DOHH2 (cell line): ENCODE results near the gene IL11.

Experiments used
- H3F3A ChIP-seq: fragments of 200-600 bp; sonication (generic), shearing (Covaris generic); 2 replicates; pipeline ENCODE4 v1.6.0; 2016; ENCODE audit warnings: antibody characterized with exemption, mild to moderate bottlenecking; ENCODE audit not compliant: control insufficient read depth, insufficient read depth
- H3K27ac ChIP-seq: fragments of 200-600 bp; sonication (generic); 2 replicates; pipeline ENCODE4 v1.5.1; 2014; ENCODE audit warnings: low read depth, mild to moderate bottlenecking, low read length, moderate library complexity
- H3K27me3 ChIP-seq: fragments of 200-600 bp; sonication (generic); 2 replicates; pipeline ENCODE4 v1.6.1; 2014; ENCODE audit warnings: mild to moderate bottlenecking, low read length, mixed read lengths; ENCODE audit not compliant: control insufficient read depth
- H3K36me3 ChIP-seq: fragments of 200-600 bp; sonication (generic); 2 replicates; pipeline ENCODE4 v1.6.1; 2014; ENCODE audit warnings: mild to moderate bottlenecking, low read length, moderate library complexity, mixed read lengths; ENCODE audit not compliant: control insufficient read depth
- H3K4me1 ChIP-seq: fragments of 200-600 bp; sonication (generic); 2 replicates; pipeline ENCODE4 v1.6.1; 2014; ENCODE audit warnings: mild to moderate bottlenecking, low read length, mixed read lengths; ENCODE audit not compliant: control insufficient read depth
- H3K4me2 ChIP-seq: fragments of 200-600 bp; sonication (generic); 2 replicates; pipeline ENCODE4 v1.6.0; 2014; ENCODE audit warnings: mild to moderate bottlenecking, low read length, moderate library complexity
- H3K4me3 ChIP-seq: fragments of 200-600 bp; sonication (generic); 2 replicates; pipeline ENCODE4 v1.5.1; 2014; ENCODE audit warnings: mild to moderate bottlenecking, low read length, mixed read lengths
- H3K79me2 ChIP-seq: fragments of 200-600 bp; sonication (generic); 2 replicates; pipeline ENCODE4 v1.6.1; 2014; ENCODE audit warnings: mild to moderate bottlenecking, low read length, mixed read lengths; ENCODE audit not compliant: control insufficient read depth
- H3K9me2 ChIP-seq: fragments of 200-600 bp; sonication (generic); replicated peaks from 2 replicates; pipeline ENCODE4 v1.6.1; 2014; ENCODE audit warnings: mild to moderate bottlenecking, low read length, mixed read lengths; ENCODE audit not compliant: control insufficient read depth
- H3K9me3 ChIP-seq: fragments of 200-600 bp; sonication (generic); 2 replicates; pipeline ENCODE4 v1.6.1; 2014; ENCODE audit warnings: antibody characterized with exemption, low read length, mixed read lengths; ENCODE audit not compliant: control insufficient read depth, insufficient read depth
- H4K20me1 ChIP-seq: fragments of 200-600 bp; sonication (generic); 2 replicates; pipeline ENCODE4 v1.6.0; 2014; ENCODE audit warnings: low read depth, mild to moderate bottlenecking, antibody characterized with exemption, low read length, moderate library complexity; ENCODE audit not compliant: control insufficient read depth, insufficient read depth
- CTCF ChIP-seq: fragments of 200-600 bp; sonication (generic); IDR thresholded peaks from one replicate; pipeline ENCODE4 v1.5.1; 2014; ENCODE audit warnings: antibody characterized with exemption, mild to moderate bottlenecking, low read depth, low read length; ENCODE audit not compliant: poor library complexity, severe bottlenecking
- EZH2phosphoT487 ChIP-seq: fragments of 200-600 bp; sonication (generic); IDR thresholded peaks from 2 replicates; pipeline ENCODE4 v1.6.1; 2017; ENCODE audit warnings: borderline replicate concordance, mild to moderate bottlenecking, antibody characterized with exemption, low read length, moderate library complexity, mixed read lengths

The IL11 gene

GRCh38 chr19:55362174-55362989 lies 7.9 kb downstream of the IL11 start:
- Histone ChIP-seq H3K27ac (no peak overlapping the region), H3K4me2 (no peak overlapping the region), H3F3A (no peaks in the 10 kb centered on the region), H3K79me2 (no peaks in the 10 kb centered on the region), H3K9me3 (no peaks in the 10 kb centered on the region), H3K4me1 (peaks cover 6% of the 10 kb centered on the region), H3K9me2 (no peaks in the 10 kb centered on the region), H3K4me3 (no peak overlapping the region), H3K27me3 (no peaks in the 10 kb centered on the region; the same call in 1 of the 2 replicates), H3K36me3 (no peaks in the 10 kb centered on the region), H4K20me1 (no peaks in the 10 kb centered on the region)
- TF ChIP-seq CTCF (no peak), EZH2phosphoT487 (no peak)

GRCh38 chr19:55360902-55361301 lies 9.4 kb downstream of the IL11 start:
- Histone ChIP-seq H3K27me3 (peaks cover 7% of the 10 kb centered on the region), H3K79me2 (no peaks in the 10 kb centered on the region), H3K9me2 (no peaks in the 10 kb centered on the region), H3K36me3 (no peaks in the 10 kb centered on the region), H3K4me1 (peaks cover 6% of the 10 kb centered on the region), H3K4me2 (no peak overlapping the region), H3K9me3 (no peaks in the 10 kb centered on the region), H4K20me1 (no peaks in the 10 kb centered on the region), H3F3A (no peaks in the 10 kb centered on the region), H3K4me3 (no peak overlapping the region), H3K27ac (no peak overlapping the region)
- TF ChIP-seq CTCF = no peak
- TF ChIP-seq EZH2phosphoT487 = no peak

GRCh38 chr19:55358943-55359908 lies 11.0 kb downstream of the IL11 start:
- TF ChIP-seq EZH2phosphoT487 (no peak), CTCF (no peak)
- Histone ChIP-seq H3K9me2 (no peaks in the 10 kb centered on the region), H3F3A (no peaks in the 10 kb centered on the region), H3K27me3 (peaks cover 20% of the 10 kb centered on the region), H3K9me3 (no peaks in the 10 kb centered on the region), H4K20me1 (no peaks in the 10 kb centered on the region), H3K79me2 (no peaks in the 10 kb centered on the region), H3K27ac (no peak overlapping the region), H3K36me3 (no peaks in the 10 kb centered on the region), H3K4me3 (no peak overlapping the region), H3K4me1 (peaks cover 4% of the 10 kb centered on the region), H3K4me2 (no peak overlapping the region)
